NCI-H2029 treated with DMSO at 0.1 percent for 48 hours (cell line): ENCODE data around the gene RCOR3.

Experiments
- DNase-seq: peaks from one replicate; lab custom pipeline; 2025; lab: John Stamatoyannopoulos, UW

The RCOR3 gene

DNA sequence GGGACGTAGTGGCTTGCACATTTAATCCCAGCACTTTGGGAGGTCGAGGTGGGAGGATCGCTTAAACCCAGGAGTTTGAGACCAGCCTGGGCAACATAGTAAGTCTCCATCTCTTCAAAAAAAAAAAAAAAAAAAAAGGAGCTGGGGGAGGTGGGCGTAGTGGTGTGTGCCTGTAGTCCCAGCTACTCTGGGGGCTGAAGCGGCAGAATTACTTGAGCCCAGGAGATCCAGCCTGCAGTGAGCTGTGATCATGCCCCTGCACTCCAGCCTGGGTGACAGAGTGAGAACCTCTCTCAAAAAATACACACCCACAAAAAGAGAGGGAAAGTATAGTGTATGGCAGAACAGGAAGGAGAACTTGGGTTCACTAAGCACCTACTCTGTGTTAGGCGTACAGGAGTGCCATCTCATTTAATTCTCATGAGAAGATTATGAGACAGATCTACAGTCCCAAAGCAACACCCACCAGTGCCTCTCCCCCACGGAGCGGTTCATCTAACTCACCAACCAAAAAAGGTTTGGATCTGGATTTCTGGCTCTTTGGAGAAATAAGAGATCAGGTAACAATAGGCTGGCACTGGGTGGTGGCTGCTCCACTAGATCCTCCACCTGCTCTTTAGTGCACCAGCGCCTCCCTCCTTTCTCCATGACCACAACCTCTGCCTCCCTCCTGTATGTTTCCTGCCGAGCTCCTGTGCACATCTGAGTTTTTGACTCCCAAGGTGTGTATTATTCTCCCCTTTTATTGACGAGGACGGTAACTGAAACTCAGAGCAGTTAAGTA lies 66.0 kb downstream of the RCOR3 start:
- no peak for DNase-seq

GRCh38 chr1:211326140-211326527 lies 67.0 kb downstream of the RCOR3 start:
- no peak for DNase-seq

DNA sequence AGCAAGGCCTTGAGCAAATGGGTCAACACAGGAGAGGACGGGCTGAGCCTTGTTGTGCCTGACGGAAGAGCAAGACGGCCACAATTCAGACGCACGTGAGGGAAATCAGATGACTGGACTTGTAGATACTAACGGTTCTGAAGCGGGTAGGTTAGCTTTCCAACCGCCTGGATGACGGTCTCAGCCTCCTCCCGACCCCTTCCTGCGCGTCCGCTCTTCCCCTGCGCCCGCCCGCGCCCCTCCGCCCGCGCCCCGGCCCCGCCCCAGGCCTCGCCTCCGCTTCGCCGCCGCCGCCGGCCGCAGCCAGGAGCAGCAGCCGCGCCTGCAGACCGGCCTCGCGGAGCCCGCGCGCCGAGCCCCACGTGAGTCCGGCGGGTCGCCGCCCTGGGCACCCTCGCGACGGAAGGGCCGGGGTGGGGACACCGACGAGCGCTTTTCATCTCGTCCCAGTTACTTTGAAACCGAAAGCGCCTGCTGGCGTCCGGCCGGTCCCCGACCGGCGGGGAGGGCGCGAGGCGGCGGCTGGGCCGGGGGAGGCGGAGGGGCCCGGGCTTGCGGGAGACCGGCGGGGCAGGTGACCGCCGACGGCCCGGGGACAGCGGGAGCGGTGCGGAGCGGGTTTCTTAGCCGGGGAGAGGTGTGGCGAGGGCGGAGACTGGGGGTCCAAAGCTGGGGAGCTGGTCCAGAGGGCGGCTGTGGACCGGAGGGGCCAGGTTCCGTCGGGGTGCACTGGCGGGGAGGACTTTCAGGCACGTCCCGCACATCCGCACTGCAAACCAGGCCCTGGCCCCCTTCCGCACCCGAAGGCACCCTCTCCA lies 67.6 kb downstream of the RCOR3 start, which contains the start of gene TRAF5:
Gene TRAF5 (plus strand): TSS at position 306 of the 818 bp plus-strand sequence. CDS start 26,407 bp downstream, outside the sequence.
- DNase-seq, result no peak

DNA sequence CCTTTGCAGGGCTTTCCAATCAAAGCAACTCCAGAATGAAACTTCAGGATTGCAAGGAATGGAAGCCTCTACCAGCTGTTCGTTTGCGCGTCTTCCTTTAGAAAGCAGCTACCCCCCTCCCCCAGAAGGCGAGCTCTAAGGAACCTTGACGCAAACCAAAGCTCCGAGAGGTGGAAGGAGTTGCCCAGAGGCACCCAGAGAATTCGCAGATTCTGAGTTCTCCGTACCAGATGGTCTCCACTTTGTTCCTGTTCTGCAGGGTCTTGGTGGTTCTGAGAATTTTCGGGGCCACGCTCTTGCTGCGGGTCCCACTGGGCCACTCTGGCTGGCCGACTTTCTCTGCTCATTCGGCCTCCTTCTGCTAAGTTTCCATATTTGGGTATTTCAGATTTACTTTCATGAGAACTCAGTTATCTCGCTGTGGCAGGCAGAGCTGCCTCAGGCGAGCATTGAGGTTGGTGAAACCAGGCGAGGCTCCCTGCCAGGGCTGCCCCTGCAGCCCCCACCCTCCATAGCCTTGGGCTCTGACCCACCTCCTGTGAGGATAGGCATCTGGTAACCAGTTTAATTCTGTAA lies 68.3 kb downstream of the RCOR3 start:
- DNase-seq, result no peak

GRCh38 chr1:211328084-211328694 lies 69.0 kb downstream of the RCOR3 start:
- DNase-seq, result no peak

GRCh38 chr1:211328866-211329475 lies 69.8 kb downstream of the RCOR3 start:
- no peak for DNase-seq

DNA sequence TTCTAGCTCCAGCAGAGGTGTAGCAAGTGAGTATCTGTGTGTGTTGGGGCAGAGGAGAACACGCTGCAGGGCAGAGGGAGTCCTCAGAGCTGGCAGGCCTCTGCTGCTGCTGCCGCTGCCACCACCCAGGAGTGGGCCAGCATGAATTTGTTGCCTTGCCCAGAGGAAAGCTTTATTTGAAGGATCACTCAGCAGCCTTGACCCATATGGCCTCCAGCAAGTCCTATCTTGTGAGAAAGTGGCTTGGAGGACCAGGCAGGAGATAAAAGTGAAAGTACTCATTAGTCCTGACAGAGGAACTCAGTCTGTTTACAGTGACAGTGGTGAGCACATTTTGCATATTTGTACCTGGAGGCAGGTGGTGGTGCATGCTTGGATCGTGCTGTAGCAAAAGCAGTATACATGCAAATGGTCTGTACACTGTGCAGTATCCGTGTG lies 70.6 kb downstream of the RCOR3 start:
- DNase-seq, result no peak

- no peak for DNase-seq
Measured at GRCh38 chr1:211330282-211330936, 71.2 kb downstream of the RCOR3 start.

DNA sequence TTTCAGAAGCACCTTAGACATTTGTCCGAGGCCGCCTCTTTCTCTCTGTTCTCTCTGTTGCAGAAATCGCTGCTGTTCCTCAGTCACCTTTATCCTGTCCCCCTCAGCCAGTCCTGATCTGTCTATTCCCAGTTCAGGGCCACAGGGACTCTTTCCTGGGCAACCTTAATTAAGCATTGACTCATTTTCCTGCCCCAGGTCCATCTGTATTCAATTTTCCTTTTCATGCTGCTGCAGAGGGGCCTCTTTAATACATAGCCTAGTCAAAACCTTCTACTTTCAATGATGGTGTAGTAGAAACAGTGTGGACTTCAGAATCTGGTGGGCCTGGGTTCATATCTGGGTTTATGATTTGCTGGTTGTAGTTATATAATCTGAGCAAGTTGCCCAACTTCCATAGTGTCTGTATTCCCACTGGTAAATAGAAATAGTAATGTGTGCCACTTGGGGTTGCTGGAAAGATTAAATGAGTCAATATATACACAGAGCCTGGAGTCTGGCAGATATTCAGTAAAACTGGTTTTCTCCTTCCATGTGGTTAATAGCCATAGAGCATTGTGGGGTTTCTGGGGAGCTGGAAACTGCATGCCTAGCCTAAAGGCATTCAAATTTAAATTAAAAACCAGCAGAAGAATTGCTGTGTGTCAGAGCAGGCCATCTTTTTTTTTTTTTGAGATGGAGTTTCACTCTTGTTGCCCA lies 72.0 kb downstream of the RCOR3 start:
- DNase-seq, result no peak

GRCh38 chr1:211332036-211332616 lies 73.0 kb downstream of the RCOR3 start:
- no peak for DNase-seq

GRCh38 chr1:211332830-211333229 lies 73.7 kb downstream of the RCOR3 start:
- DNase-seq, result no peak

GRCh38 chr1:211333906-211334305 lies 74.7 kb downstream of the RCOR3 start:
- no peak for DNase-seq

DNA sequence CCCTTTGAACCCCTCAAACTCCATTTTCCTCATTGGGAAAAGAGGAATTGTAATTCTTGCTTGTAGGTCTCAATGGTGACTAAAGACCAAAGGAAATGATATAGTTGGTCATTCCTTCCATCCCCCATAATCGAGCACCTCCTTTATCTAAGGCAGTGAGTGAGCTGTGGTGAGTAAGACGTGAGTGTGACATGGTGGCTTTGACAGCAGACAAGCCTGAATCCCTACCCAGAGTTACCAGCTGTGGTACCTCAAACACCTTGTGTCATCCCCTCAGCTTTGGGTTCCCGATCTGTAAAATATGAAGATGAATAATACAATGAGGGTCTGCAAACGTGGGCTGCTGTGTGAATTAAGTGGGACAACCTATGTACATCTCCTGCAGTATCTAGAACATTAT lies 75.8 kb downstream of the RCOR3 start:
- no peak for DNase-seq

DNA sequence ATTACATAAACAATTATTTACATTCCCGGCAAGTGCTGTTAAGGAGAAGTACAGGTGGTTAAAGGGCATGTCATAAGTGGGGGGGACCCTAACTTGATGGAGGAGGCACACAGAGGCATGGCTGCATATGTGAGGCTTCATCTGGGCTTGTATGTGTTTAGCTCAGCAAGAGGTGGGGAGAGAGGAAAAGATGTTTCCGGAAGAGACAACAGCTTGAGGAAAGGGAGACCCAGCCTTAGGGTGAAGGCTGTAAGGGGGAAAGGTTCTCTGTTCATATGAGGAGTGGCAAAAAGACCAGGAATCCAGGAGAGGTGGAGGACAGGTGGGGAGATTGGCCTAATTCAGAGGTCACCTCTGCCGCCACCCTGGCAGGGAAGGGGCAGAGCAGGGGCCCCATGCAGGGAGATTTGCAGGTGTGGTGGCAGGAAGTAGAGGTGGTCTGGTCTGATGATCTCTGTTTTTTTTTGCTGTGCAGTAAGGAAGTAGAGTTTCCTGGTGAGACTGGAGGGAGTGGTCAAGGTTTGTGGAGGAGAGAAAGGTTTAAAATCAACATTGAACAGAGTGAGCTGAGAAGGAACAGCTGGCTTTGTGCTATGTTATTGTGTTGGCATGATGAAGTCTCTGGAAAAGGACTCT lies 76.5 kb downstream of the RCOR3 start:
- no peak for DNase-seq

DNA sequence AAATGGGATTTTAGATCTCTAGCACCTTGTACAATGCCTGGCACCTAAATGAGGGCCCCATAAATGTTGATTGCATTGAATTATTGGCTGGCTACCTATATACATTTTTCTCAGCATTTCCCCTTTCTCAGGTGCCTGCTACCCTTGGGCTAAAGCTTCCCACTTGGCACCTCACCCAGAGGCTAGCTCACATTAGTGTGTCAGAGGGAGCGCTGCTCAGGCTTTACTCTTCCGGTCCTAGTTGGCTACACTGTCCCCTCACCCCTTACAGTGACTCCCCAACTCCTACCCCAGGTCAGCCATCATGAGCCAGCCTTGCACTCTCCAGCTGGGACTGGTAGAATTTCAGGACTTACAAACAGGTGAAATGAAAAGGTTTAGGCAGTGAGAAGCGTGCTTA lies 77.0 kb downstream of the RCOR3 start:
- DNase-seq, result no peak

DNA sequence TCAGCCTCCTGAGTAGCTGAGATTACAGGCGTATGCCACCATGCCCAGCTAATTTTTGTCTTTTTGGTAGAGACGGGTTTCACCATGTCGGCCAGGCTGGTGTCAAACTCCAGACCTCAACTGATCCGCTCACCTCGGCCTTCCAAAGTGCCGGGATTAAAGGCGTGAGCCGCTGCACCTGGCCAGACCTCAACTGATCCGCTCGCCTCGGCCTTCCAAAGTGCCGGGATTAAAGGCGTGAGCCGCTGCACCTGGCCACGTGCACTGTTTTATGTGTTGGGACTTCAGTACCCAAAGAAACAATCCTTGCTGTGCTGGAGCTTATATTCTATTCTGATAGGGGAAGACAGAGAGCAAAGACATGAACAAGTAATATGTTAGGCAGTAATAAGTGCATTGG lies 77.6 kb downstream of the RCOR3 start:
- no peak for DNase-seq

GRCh38 chr1:211337430-211338223 lies 78.5 kb downstream of the RCOR3 start:
- no peak for DNase-seq

DNA sequence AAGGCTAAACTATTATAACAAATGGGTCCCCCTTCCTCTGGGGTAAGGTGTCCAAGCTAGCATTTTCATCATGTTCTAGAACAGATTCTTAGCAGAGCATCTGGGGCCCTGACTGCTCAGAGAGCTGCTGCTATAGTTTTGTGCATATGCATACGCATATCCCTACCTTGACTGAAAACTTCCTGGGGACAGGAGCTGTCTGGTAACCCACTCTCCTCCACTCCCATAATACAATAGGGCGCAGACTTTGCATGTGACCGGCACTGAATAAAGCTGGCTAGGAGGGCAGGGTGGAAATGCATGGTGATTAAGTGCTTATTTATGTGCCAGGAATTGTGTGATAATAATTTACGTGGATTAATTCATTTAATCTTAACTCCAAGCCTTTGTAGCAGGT lies 79.1 kb downstream of the RCOR3 start:
- no peak for DNase-seq

DNA sequence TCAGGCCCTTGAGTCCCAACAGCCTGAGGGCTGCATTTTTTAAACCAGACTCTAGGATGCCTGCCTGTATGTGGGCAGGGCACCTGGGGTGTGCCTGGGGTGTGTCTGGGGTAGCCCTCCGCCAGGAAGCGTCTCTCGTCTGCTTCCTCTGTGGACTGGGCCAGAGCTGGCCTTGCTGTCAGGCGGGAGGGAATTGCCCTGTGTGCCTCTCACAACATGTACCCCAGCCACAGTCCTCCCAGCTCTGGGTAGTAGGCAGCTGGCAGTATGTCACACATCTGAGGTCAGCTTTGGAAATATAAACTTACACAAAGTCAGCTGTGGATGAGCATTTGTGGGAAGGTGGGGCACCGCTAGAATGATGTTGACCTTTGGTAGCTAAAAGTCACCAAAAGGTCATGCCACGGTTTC lies 80.5 kb downstream of the RCOR3 start:
- DNase-seq, result no peak
